GM13977 (cell line): Measurements from ENCODE around the gene KRTAP4-9.
"Not testable (repeated sequence)": the region's sequence is repeated elsewhere in the genome, so short reads cannot be mapped to it uniquely, and the experiment has no call there.

ENCODE experiments used
- DNase-seq: peaks from one replicate; pipeline ENCODE4 v3.0.0; 2012; ENCODE audit warnings: low spot score
- in situ Hi-C: fragments of 300-500 bp; cut with MboI; formaldehyde crosslinking; loops from one replicate; pipeline ENCODE4 v1.12.0; 2022; ENCODE audit warnings: low sequenced_read_pairs, low pct_unique_long_range_greater_than_20kb, mixed read lengths, inconsistent platforms; ENCODE audit not compliant: unreplicated experiment
- TF ChIP-seq, protein P1 (sequence below): IDR thresholded peaks from 2 replicates; pipeline ENCODE4 v1.5.1; 2012; ENCODE audit warnings: mild to moderate bottlenecking, control low read depth; ENCODE audit not compliant: insufficient read depth; ENCODE audit errors: extremely low read depth, missing control alignments

Gene KRTAP4-9

DNA sequence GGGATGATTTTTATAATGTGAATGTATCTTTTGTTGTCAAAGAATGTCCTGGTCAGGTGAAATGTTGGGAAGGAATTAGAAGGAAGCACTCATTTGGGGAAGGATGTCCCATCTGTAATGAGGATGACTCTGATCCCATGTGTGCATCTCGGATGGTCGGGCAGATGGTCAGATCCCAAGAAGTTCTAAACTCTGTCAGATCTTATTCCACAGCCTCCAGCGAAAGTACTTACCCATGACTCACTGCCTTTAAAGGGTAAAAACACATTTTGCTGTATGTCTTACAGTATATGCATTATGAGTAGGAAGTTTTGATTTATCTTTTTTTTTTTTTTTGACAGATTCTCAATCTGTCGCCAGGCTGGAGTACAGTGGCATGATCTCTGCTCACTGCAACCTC, 13.5 kb downstream of the KRTAP4-9 start:
- TF ChIP-seq, protein P1, sequence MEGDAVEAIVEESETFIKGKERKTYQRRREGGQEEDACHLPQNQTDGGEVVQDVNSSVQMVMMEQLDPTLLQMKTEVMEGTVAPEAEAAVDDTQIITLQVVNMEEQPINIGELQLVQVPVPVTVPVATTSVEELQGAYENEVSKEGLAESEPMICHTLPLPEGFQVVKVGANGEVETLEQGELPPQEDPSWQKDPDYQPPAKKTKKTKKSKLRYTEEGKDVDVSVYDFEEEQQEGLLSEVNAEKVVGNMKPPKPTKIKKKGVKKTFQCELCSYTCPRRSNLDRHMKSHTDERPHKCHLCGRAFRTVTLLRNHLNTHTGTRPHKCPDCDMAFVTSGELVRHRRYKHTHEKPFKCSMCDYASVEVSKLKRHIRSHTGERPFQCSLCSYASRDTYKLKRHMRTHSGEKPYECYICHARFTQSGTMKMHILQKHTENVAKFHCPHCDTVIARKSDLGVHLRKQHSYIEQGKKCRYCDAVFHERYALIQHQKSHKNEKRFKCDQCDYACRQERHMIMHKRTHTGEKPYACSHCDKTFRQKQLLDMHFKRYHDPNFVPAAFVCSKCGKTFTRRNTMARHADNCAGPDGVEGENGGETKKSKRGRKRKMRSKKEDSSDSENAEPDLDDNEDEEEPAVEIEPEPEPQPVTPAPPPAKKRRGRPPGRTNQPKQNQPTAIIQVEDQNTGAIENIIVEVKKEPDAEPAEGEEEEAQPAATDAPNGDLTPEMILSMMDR, result no peak
- in situ Hi-C loops, result no loop called here
- DNase-seq, result no peak

DNA sequence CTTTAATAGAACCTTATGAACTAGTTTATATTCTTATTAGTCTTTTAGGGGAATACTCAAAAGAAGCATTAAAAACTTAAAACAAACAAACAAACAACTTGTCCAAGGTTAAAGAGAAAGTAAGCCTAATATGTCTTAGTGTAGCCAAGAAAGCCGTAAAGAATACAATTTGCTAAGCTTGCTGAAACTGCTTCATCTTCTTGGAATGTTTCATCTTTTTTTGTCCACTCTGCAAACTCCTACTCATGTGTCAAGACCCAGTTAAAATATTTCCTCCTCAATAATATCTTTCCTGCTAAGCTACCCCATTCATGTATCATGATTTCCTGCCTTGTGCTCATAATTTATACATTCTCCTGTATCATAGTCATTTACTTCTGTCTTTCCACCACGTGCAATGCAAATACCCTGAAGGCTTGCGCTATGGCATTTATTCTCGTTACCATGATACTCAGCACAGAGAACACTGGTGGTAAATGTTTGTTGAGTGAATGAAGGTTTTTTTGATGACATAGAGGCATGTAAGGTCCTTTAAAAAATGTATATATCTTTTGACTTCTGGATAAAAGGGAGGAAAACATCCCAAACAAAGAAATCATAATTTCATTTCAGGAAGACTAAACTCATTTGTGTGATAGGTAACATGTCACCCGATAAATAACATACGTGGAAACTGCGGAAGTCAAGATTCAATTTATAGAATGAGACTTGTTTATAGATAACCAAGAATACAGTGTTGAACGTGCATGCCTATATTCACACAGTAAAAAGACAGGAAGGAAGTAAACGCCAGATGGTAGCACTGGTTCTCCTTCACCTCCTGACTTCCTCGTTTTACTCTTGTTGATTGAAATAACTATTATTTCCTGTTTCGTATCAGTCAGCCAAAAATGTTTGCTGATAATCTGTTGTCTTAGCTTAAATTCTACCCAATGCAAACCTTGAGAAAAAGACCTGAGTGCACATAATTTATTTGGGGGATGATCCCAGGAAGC, 14.8 kb downstream of the KRTAP4-9 start:
- in situ Hi-C loops, DNase-seq: not testable (repeated sequence)

DNA sequence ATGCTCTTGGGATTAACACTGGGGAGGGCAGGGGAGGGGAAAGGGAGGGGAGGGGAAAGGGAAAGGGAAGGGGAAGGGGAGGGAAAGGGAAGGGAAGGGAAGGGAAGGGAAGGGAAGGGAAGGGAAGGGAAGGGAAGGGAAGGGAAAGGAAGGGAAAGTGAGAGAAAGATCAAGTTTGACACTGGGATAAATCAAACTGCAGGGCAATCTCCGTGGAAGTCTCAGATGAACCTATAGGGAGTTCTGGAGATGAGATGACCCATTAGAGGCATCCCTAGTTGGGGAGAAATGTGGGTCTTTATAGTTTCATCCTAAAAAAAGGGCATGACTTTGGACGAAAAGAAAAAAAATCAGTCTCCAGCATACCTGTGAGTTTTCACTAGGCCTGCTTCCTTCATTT, 16.6 kb downstream of the KRTAP4-9 start:
- DNase-seq, result no peak
- TF ChIP-seq, protein P1, result no peak
- in situ Hi-C loops, result no loop called here

DNA sequence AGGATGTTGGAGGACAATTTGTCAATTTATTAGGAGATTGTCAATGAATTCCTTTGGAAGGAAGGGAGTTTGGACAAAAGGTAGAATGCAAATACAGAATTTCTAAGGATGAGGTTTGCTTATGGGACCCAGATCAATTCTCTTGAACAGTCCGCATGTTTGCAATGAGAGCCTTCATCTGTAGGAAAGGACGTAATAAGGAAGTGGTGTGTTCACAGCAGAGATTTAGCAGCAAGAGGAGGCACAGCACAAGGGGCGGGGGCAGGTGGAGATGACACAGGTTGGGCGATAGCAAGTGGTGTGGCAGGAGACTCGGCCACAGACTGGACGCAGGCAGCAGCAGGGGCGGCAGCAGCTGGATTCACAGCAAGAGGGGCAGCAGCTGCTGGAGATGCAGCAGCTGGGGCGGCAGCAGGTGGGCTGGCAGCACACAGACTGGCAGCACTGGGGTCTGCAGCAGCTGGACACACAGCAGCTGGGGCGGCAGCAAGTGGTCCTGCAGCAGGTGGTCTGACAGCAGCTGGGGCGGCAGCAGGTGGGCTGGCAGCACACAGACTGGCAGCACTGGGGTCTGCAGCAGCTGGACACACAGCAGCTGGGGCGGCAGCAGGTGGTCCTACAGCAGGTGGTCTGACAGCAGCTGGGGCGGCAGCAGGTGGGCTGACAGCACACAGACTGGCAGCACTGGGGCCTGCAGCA, 18.3 kb downstream of the KRTAP4-9 start:
- in situ Hi-C loops, DNase-seq: not testable (repeated sequence)

DNA sequence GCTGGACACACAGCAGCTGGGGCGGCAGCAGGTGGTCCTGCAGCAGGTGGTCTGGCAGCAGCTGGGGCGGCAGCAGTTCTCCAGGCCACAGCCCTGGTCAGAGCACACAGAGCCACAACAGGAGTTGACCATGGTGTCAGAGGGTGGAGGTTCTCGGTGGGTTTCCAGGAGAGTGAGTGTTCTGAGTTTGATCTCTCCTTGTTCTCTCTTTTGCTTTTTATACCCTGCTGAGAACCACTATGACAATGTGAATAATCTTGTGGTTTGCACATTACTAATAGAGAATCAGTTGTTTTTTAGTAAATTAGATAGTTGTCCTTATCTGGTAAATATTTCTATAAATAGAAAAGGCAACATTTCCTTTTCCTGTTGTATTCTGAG, 18.8 kb downstream of the KRTAP4-9 start, which contains the start of gene KRTAP4-12:
KRTAP4-12 (minus strand) TSS at position 192 of the 381 bp plus-strand sequence; CDS start at position 132, 60 bp downstream.
- DNase-seq, in situ Hi-C loops: not testable (repeated sequence)

DNA sequence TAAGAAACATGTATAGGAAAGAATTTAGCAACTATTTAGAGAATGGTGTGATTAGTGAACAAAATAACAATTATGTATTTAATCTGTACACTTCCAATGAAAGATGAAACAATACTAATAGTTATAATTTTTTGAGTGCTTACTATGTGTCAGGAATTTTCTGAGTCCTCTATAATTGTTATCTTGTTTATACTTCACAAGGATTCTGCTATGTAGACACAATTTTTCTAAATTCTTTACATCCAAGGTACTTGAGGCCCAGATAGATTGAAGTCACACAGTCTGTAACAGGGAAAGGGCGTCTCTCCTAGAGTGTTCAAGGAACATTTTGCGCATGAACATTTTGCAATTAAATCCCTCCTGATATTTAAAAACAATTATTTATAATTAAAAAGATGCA, 19.9 kb downstream of the KRTAP4-9 start:
- TF ChIP-seq, protein P1, result no peak
- in situ Hi-C loops, result no loop called here
- no peak for DNase-seq

DNA sequence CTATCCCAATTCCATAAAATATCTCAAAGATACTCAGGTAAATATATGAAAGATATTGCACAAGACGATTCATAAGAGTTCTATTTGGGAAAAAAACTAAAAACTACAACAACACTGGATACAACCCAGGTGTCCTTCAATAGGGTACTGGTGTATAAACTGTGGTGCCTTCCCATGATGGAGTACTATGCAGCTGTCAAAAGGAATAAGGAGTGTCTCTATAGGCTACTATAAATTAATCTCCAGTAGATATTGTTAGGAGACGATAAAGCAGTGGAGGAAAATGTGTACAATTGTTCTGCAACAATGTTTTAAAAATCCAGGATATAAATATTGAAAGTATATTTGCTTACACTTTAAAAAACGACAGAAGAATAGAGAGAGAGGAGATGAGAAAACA, 21.2 kb downstream of the KRTAP4-9 start:
- TF ChIP-seq, protein P1, result no peak
- in situ Hi-C loops, result no loop called here
- no peak for DNase-seq

DNA sequence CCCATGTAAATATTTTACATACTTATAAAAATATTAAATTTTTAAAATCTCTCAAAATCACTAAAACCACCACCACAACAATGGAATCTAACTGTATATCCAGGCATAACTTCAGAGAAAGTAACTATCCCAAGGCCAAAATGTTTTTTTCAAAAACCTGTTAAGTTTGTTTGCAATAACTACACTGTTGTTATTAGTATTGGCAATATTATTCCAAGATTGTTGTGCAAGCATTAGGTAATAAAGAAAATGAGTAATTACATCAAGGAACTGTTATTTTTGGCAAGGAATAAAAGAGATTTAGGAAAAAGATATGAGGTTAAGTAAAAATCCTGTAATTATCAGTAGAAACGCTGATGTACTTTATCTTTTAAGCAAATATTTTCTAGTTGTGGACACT, 22.2 kb downstream of the KRTAP4-9 start:
- DNase-seq, result no peak
- TF ChIP-seq, protein P1, result no peak
- in situ Hi-C loops, result no loop called here
